ENCODE data around the gene SERP2.

DNA sequence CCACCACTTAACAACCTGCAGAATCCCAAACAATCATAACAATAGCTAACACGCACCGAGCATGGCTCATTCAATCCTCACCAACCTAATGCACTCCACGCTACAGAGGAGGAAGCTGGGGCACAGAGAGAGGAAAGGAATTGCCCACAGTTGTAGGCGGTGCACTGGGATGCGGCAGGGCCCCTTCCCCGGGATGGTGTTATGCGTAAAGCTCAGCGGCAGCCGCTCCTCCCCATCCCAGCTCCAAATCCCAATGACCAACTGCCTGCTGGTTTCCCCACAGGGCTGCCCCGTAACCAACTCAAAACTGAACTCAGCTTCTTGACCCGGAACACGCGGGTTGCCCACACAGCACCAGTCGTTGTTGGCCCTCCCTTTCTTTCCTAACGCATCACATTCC is 42.2 kb downstream of the SERP2 start:
- TF ChIP-seq, protein P1, sequence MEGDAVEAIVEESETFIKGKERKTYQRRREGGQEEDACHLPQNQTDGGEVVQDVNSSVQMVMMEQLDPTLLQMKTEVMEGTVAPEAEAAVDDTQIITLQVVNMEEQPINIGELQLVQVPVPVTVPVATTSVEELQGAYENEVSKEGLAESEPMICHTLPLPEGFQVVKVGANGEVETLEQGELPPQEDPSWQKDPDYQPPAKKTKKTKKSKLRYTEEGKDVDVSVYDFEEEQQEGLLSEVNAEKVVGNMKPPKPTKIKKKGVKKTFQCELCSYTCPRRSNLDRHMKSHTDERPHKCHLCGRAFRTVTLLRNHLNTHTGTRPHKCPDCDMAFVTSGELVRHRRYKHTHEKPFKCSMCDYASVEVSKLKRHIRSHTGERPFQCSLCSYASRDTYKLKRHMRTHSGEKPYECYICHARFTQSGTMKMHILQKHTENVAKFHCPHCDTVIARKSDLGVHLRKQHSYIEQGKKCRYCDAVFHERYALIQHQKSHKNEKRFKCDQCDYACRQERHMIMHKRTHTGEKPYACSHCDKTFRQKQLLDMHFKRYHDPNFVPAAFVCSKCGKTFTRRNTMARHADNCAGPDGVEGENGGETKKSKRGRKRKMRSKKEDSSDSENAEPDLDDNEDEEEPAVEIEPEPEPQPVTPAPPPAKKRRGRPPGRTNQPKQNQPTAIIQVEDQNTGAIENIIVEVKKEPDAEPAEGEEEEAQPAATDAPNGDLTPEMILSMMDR (IDR thresholded peaks at IDR 0.05; ENCODE audit: insufficient read depth, low read length, poor library complexity, severe bottlenecking), result no peak
- TF ChIP-seq EZH2phosphoT487 (conservative IDR thresholded peaks at IDR 0.05; ENCODE audit: low read length), result no peak
